Measurements from ENCODE around the gene TRMT1. TPM values are rescaled to one million over a fixed set of nuclear protein-coding genes. Genes with fewer than 3 reads are reported as not detected.

TRMT1 gene
- total and polyA plus RNA-seq, 4 donors = 11.8 to 47.5 (median 32.5) TPM

GRCh38 chr19:13076787-13077186, 39.8 kb downstream of the TRMT1 start:
- 37% methylated on average over 6 of the region's 6 CpGs for WGBS (ENCODE audit: insufficient coverage)
- Histone ChIP-seq H3K27ac (ENCODE audit: low read depth, low read length) (peak overlapping the region; percentile 80), H3K9me3 (ENCODE audit: control insufficient read depth, insufficient read depth, low read length) (no peaks in the 10 kb centered on the region), H3K36me3 (ENCODE audit: control insufficient read depth, insufficient read depth, low read length) (peaks cover 83% of the 10 kb centered on the region), H3K4me1 (ENCODE audit: control insufficient read depth, insufficient read depth, low read length) (peaks cover 84% of the 10 kb centered on the region), H3K4me3 (ENCODE audit: low read depth, low read length) (no peak overlapping the region), H3K27me3 (ENCODE audit: control insufficient read depth, insufficient read depth, low read length) (no peaks in the 10 kb centered on the region)
- DNase-seq (ENCODE audit: low read depth in 4 of 6, low spot score in 6 of 6) = no peak

GRCh38 chr19:13076320-13076719, 40.2 kb downstream of the TRMT1 start:
- H3K4me3 ChIP-seq (ENCODE audit: low read depth, low read length) = no peak overlapping the region
- peaks cover 84% of the 10 kb centered on the region for H3K4me1 ChIP-seq (ENCODE audit: control insufficient read depth, insufficient read depth, low read length)
- peaks cover 78% of the 10 kb centered on the region for H3K36me3 ChIP-seq (ENCODE audit: control insufficient read depth, insufficient read depth, low read length)
- H3K27me3 ChIP-seq (ENCODE audit: control insufficient read depth, insufficient read depth, low read length) = no peaks in the 10 kb centered on the region
- H3K27ac ChIP-seq (ENCODE audit: low read depth, low read length) = peak overlapping the region; percentile 80
- H3K9me3 ChIP-seq (ENCODE audit: control insufficient read depth, insufficient read depth, low read length) = no peaks in the 10 kb centered on the region
- DNase-seq (ENCODE audit: low read depth in 4 of 6, low spot score in 6 of 6) = no peak
- 74% methylated on average over 5 of the region's 8 CpGs for WGBS (ENCODE audit: insufficient coverage)

DNA sequence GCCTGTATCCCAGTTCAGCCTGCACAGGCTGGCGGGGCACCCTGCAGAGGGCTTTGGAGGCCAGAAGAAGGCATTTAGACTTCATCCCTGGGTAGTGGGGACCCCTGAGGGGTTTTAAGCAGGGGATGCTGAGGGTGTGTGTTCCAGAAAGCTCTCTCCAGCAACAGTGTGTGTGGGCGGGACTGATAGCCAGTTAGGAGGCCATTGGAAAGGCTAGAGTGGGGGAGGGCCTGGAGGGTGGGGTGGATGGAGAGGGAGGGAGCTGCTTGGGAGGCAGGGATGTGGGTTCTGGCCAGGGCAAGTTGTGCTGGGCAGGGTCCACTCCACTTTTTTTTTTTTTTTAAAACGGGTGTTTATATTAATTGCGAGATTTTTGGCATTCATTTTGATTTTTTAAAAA, 42.2 kb downstream of the TRMT1 start:
- WGBS (ENCODE audit: insufficient coverage) = 86% methylated on average over 2 of the region's 4 CpGs
- H3K27me3 ChIP-seq (ENCODE audit: control insufficient read depth, insufficient read depth, low read length) = no peaks in the 10 kb centered on the region
- no peak overlapping the region for H3K4me3 ChIP-seq (ENCODE audit: low read depth, low read length)
- H3K36me3 ChIP-seq (ENCODE audit: control insufficient read depth, insufficient read depth, low read length) = peaks cover 75% of the 10 kb centered on the region
- no peak for DNase-seq (ENCODE audit: low read depth in 4 of 6, low spot score in 6 of 6)
- H3K9me3 ChIP-seq (ENCODE audit: control insufficient read depth, insufficient read depth, low read length) = no peaks in the 10 kb centered on the region
- H3K4me1 ChIP-seq (ENCODE audit: control insufficient read depth, insufficient read depth, low read length) = peaks cover 97% of the 10 kb centered on the region
- peak overlapping the region; percentile 61 for H3K27ac ChIP-seq (ENCODE audit: low read depth, low read length)

DNA sequence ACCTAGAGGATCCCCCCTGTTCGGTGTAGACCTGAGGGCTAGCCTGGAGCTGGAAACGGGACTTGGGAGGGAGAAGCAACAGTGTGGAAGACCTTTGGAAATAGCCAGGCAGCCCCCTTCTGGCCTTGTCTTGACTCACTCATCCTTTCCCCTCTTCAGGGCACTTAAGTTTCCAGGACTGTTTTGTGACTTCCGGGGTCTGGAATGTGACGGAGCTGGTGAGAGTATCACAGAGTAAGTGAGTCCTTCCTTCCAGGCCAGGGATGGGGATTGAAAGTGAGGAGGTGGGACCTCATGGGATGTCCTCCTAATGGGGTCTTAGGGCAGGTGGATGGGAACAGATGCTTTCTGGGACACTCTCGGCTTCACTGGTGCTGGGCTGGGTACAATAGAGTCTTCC, 43.3 kb downstream of the TRMT1 start:
- peak overlapping the region; percentile 90 for H3K27ac ChIP-seq (ENCODE audit: low read depth, low read length)
- WGBS (ENCODE audit: insufficient coverage) = 74% methylated on average over 3 of the region's 5 CpGs
- H3K4me3 ChIP-seq (ENCODE audit: low read depth, low read length) = no peak overlapping the region
- no peaks in the 10 kb centered on the region for H3K9me3 ChIP-seq (ENCODE audit: control insufficient read depth, insufficient read depth, low read length)
- DNase-seq (ENCODE audit: low read depth in 4 of 6, low spot score in 6 of 6) = no peak
- peaks cover 70% of the 10 kb centered on the region for H3K36me3 ChIP-seq (ENCODE audit: control insufficient read depth, insufficient read depth, low read length)
- no peaks in the 10 kb centered on the region for H3K27me3 ChIP-seq (ENCODE audit: control insufficient read depth, insufficient read depth, low read length)
- H3K4me1 ChIP-seq (ENCODE audit: control insufficient read depth, insufficient read depth, low read length) = peaks cover 97% of the 10 kb centered on the region

- Histone ChIP-seq H3K4me3 (ENCODE audit: low read depth, low read length) (no peak overlapping the region), H3K27ac (ENCODE audit: low read depth, low read length) (peak overlapping the region; percentile 90), H3K27me3 (ENCODE audit: control insufficient read depth, insufficient read depth, low read length) (no peaks in the 10 kb centered on the region), H3K9me3 (ENCODE audit: control insufficient read depth, insufficient read depth, low read length) (no peaks in the 10 kb centered on the region), H3K36me3 (ENCODE audit: control insufficient read depth, insufficient read depth, low read length) (peaks cover 62% of the 10 kb centered on the region), H3K4me1 (ENCODE audit: control insufficient read depth, insufficient read depth, low read length) (peaks cover 97% of the 10 kb centered on the region)
- peak in 5 of 6 donors; percentile 65 to 95 (median 83) for DNase-seq (ENCODE audit: low read depth in 4 of 6, low spot score in 6 of 6)
- 33% methylated on average over 9 of the region's 9 CpGs for WGBS (ENCODE audit: insufficient coverage)
These were observed 44.2 kb downstream of the TRMT1 start for GRCh38 chr19:13072188-13072908.

DNA sequence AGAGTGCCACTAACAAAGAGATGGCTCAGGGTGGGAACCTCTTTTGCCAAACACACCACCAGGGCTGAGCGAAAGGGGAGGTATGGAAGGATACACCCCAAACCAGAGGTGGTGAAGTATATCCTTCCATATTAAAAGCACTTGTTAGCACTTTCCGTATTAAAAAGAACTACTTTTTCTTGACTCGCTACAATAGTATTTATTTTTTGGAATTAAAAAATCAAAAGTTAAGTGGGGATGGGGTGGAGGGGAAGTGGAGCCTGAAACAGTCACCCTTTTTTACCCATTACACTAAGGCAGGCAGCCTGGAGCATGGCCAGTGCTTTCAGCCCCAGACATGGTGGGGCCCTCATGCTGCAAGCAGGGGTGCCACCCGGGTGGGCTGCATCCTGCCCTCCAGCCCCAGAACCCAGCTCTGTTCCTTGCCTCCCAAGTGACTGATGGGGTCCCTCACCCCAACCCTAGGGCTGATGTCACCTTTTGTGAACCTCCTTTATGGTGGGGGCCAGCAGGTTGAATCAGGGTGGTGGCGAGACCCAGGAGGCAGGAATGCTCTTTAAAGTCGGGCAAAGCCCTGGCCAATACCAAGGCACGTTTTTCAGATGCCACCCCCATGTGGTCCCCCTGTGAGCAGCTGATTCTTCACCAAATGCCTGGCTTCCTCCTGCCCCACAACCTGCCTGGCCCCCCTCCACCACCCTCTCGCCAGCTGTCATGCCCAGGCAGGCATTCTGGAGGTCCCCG, 44.9 kb downstream of the TRMT1 start:
- H3K27ac ChIP-seq (ENCODE audit: low read depth, low read length) = peak overlapping the region; percentile 90
- 15% methylated on average over 6 of the region's 9 CpGs for WGBS (ENCODE audit: insufficient coverage)

GRCh38 chr19:13070425-13071140, 46.0 kb downstream of the TRMT1 start:
- 52% methylated on average over 13 of the region's 32 CpGs for WGBS (ENCODE audit: insufficient coverage)
- H3K4me3 ChIP-seq (ENCODE audit: low read depth, low read length) = no peak overlapping the region
- peak in 1 of 6 donors; percentile 85 for DNase-seq (ENCODE audit: low read depth in 4 of 6, low spot score in 6 of 6)

More for the DNA sequence above, 44.9 kb downstream of the TRMT1 start:
- peak in 1 of 6 donors; percentile 64 for DNase-seq (ENCODE audit: low read depth in 4 of 6, low spot score in 6 of 6)
- peaks cover 97% of the 10 kb centered on the region for H3K4me1 ChIP-seq (ENCODE audit: control insufficient read depth, insufficient read depth, low read length)
- H3K4me3 ChIP-seq (ENCODE audit: low read depth, low read length) = no peak overlapping the region
- H3K9me3 ChIP-seq (ENCODE audit: control insufficient read depth, insufficient read depth, low read length) = no peaks in the 10 kb centered on the region
- H3K27me3 ChIP-seq (ENCODE audit: control insufficient read depth, insufficient read depth, low read length) = no peaks in the 10 kb centered on the region
- peaks cover 57% of the 10 kb centered on the region for H3K36me3 ChIP-seq (ENCODE audit: control insufficient read depth, insufficient read depth, low read length)

DNA sequence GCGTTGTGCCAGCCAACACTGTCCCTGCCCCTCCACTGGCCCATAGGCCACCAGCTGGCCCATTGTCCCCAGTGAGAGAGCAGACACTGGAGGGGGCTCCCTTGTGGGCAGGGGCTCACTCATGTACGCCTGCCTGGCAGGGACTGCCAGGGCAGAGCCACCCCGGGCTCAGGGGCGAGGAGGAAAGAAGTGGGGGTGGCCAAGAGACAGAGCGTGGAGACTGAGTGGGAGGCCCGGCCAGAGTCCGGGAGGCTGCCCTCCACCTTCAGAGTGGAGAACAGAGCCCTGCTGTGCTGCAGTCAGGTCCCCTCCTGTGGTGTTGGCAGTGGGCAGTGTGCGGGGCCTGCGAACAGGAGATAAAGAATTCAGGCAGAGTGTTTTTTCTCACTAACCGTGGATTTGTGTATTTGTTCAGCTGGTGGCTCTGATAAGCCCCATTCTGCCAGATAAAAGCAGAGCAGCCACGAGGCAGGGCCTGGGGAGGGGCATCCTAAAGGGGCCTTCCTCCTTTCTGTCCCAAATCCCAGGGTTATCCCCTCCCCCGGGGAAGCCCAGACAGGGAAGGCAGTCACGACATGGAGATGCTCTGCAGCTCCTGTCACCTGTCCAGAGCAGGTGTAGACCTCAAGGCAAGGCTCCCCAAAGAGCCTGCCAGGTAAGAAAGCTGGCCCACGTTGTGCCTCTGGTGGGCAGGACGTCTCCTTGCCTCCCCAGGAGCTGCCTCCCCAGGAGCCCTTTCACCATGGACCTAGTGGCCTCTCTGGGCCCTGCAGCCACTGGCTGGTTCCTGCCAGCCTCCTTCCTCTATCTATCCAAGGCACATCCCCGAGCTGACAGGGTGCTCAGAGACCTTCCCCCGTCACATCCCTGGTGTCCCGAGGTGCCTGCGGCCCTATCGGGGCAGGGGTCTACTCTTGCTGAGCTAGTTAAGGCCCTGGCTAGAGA, 46.9 kb downstream of the TRMT1 start:
- Histone ChIP-seq H3K27ac (ENCODE audit: low read depth, low read length) (peak overlapping the region; percentile 90), H3K27me3 (ENCODE audit: control insufficient read depth, insufficient read depth, low read length) (no peaks in the 10 kb centered on the region), H3K36me3 (ENCODE audit: control insufficient read depth, insufficient read depth, low read length) (peaks cover 49% of the 10 kb centered on the region), H3K9me3 (ENCODE audit: control insufficient read depth, insufficient read depth, low read length) (no peaks in the 10 kb centered on the region), H3K4me1 (ENCODE audit: control insufficient read depth, insufficient read depth, low read length) (peaks cover 99% of the 10 kb centered on the region), H3K4me3 (ENCODE audit: low read depth, low read length) (no peak overlapping the region)
- peak in 2 of 6 donors; percentile 50 to 60 for DNase-seq (ENCODE audit: low read depth in 4 of 6, low spot score in 6 of 6)
- 36% methylated on average over 19 of the region's 20 CpGs for WGBS (ENCODE audit: insufficient coverage)

More at GRCh38 chr19:13070425-13071140, 46.0 kb downstream of the TRMT1 start:
- H3K9me3 ChIP-seq (ENCODE audit: control insufficient read depth, insufficient read depth, low read length) = no peaks in the 10 kb centered on the region
- H3K4me1 ChIP-seq (ENCODE audit: control insufficient read depth, insufficient read depth, low read length) = peaks cover 97% of the 10 kb centered on the region
- peaks cover 51% of the 10 kb centered on the region for H3K36me3 ChIP-seq (ENCODE audit: control insufficient read depth, insufficient read depth, low read length)
- peak overlapping the region; percentile 90 for H3K27ac ChIP-seq (ENCODE audit: low read depth, low read length)
- H3K27me3 ChIP-seq (ENCODE audit: control insufficient read depth, insufficient read depth, low read length) = no peaks in the 10 kb centered on the region

All from spinal cord (tissue), 10 donors.